Fibroblast of skin of right quadriceps (primary cell): Measurements from ENCODE around the gene CPXM2.

Experiments
- DNase-seq: peaks from one replicate; pipeline ENCODE4 v3.0.0-alpha.2; 2013

CPXM2 gene

DNA sequence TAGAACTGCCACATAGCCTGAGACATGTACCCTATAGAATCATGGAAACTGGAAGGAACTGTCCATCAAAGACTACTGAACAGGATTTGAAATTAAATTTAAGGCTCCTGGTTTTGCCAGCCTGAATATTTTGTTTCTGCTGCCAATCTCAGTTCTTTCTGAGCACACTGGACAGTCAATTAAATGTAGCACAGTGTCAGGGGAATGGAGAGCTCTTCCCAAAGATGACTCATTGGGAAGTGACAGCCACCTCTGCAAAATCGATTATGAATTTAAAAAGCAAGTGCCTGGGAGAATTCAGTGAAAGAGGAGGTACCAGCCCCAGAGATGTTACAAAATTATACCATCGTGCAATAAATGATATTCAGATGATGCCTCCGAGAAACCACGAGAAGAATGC lies 47.8 kb downstream of the CPXM2 start:
- no peak for DNase-seq

DNA sequence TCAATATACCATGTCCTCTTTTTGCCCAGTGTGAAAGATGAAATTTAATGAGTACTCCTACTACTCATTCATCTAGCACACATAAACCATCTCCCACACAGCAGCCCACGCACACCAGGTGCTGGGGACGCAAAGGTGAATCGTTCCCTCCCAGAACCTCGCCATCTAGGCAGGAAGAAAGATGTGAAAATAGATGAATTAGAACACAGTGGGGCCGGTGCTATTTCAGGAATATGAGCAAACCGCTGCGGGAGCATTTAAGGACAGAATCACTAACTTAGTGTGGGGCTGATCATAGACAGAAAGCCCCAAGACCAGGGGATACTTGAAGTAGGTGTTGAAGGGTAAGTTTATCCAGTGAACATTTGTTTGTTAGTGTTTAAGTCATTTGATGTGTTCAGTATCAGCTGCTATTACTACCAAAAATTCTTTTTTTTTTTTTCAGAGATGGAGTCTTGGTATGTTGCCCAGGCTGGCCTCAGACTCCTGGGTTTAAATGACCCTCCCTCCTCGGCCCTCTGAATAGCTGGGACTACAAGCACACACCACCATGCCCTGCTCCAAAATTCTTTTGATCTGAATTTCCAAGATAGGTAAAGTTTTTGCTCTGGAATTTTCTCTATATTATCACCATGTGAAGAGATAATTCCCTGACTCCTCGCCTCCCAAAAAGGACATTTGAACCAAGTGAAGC lies 48.8 kb downstream of the CPXM2 start:
- no peak for DNase-seq

DNA sequence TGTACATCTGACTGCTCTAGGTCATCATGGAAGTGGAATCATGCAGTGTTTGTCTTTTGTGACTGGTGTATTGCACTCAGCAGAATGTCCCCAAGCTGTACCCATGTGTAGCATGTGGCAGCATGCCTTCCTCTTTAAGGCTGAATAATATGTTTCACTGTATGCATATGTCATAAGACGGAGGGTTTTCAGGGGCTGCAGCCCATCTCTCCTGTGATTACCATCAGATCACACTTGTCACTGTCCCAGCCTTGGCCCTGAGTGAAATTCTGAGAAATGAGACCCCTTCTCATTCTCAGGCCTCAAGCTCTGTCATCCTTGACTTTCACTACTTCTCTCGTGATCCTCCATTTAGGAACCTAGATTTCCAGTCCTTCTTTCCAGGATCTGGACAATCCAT lies 50.0 kb downstream of the CPXM2 start:
- DNase-seq = no peak

DNA sequence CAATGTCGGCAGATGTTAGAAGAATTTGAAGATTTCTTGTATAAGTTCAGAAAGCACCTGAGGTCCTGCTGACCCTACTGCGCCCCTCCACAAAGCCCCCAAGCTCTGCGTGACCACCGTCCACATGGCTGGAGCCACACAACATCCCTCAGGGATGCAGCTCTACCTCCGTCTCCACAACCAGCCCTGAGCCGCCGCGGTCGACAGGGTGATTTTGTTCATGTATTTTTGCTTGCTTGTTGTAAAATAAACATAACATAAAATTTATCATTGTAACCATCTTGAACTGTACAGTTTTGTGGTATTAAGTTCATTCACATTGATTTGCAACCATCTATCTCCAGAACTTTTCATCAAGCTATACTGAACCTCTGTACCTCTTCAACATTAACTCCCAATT lies 50.5 kb downstream of the CPXM2 start:
- DNase-seq = no peak

DNA sequence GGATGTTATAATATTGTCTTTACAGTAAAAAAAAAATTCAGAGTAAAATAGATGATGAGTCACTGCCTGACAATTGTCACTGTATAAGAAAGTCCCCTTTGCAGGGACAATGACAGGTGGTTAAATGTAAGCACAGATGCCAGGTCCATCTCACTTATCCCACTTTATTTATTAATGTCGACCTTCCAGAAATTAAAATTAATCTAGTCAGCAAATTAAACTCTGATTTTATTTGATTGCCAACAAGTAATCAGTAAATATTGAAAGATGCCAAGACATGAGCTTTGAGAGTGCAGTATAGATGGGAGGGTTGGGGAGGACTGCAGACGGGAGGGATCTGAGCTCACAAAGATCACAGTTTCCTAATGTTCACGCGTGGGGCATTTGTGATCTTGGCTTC lies 50.9 kb downstream of the CPXM2 start:
- no peak for DNase-seq

DNA sequence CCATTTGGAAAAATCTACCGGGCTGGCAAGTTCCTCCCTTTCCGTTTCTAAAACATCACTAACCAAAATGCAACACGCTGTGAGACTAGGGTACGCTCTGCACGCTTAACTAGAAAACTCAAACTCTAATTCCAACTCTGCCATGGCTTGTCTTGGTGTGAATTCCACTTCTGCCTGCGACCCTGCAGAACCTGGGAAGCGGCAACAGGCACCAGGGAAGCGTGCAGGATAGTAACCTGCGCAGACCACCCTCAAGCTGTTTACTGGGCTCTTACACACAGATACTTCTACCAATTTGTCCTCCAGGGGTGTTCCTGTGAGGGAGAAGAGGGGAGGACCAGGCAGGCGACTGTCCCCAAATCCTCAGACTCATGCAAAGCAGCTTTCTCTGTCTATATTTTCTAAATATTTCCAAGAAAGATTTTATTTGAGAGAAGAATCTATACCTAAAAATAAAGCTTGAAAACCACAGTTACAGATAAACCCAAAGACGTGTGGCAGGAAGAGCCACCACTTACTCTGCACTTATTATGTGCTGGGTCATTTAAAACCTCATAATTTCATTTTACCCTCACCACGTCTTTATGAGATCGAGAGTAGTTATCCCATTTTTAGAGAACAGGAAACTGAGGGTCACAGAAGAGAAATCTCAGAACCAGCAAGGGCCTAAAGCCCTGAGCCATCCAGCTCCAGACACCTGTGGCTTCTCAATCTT lies 52.9 kb downstream of the CPXM2 start:
- DNase-seq = no peak

DNA sequence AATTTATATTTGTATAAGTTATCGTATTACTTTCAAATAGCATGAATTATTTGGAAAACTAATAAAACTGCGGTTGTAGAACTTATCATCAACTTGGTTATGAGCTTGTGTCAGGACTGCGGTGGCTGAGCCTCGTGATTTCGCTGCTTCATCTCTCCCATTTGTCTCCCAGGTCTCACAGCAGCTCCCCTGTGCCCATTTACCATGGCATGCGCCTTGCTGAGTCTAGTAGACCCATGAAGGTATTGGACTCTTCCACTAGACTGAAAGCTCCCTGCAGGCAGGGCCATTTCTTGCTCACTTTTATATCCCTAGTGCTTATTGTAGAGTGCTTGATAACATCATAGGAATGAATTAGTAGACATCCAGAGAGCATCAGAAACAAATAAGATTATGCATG lies 53.9 kb downstream of the CPXM2 start:
- no peak for DNase-seq

DNA sequence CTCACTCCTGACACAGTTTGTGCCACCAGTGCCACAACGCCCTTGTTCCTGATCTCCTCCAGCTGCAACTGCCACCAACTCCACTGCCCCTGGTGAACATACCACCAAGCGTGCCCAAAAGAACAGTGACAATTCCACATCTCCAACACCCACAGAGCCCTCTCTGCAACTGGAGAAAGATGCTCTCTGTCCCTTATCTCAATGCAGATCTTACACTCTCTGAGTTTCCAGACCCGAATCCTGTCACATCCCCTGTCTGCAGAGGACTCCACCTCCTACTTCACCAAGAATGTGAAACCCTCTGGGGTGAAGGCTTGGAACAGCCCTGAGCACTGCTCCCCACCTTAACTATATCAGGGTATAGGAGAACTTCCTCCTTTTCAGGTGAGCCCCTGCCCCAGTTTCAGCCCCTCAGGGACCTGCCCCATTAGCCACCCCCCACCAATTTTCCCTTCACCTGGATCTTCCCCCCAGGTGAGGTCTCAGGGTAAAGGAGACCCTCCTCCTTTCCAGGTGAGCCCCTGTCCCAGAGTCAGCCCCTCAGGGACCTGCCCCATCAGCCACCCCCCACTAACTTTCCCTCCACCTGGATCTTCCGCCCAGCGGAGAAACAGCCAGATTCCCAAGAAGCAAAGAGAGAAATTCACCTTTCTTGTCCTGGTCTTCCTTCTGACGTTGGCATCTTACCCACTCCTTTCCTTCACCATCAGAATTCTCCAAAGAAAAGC lies 55.0 kb downstream of the CPXM2 start:
- no peak for DNase-seq

DNA sequence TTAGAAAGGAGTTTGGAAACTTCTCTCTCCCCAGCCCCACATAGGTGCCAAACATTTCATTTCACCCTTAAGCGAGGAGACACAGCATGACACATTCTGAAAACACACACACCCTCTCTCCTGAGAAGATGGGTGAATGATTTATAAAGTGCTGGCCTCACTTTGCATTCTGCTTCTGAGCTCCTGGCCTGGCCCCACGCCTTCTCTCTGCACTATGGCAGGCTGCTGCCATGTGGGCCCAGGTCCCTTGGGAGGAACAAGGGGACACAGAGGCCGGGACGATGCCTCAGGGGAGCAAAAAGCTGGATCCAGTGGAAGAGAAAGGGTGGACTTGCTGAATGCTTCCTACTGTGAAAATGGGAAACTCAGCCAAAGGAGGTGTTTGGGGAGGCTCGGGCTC lies 56.0 kb downstream of the CPXM2 start:
- DNase-seq = no peak

DNA sequence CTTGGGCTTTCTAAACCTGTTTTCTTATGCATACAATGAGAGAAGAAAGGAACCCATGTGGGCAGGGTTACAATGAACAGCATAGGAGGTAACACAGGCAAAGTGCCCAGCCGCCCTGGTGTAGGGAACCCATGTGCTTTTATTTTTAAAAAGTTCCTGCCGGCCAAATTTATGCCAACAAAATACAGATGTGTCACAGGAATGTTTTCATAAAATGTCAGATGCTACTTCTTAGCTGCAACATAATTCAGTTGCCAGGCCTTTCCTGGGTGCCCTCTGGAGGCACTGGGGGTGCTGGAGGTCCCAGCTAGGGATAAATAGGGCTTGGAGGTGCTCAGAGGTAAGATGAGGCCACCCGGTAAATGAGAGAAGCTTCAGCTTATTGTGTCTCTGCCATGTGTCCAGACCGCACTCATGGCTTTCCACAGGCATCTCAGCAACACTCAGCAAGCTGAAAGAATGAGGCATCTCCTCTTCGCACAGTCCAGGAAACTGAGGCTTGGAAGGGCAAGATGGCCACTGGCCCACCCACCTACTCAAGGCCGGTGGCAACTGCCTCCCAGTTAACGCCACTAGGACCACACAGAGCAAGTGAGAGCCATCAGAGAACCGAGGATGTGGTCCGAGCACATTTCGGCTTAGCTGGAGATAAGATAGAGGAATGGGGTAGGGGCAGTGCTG lies 58.3 kb downstream of the CPXM2 start:
- no peak for DNase-seq

DNA sequence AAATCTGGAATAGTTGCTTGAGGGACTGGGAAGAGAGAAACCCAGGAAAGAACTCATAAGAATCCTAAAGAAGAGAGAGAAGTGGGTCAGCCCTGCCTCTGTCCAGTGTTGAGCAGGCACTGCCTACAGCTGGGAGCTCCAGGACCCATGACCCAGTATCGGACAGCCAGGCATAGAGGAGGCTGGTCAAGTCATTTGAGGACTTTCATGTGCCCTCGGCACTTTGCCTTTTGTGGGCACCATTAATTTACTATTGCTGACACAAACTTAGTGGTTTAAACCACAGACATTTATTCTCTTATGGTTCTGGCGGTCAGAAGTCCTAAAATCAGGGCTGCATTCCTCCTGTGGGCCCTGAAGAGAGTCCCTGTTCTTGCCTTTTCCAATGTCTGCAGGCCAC lies 60.3 kb downstream of the CPXM2 start:
- no peak for DNase-seq

DNA sequence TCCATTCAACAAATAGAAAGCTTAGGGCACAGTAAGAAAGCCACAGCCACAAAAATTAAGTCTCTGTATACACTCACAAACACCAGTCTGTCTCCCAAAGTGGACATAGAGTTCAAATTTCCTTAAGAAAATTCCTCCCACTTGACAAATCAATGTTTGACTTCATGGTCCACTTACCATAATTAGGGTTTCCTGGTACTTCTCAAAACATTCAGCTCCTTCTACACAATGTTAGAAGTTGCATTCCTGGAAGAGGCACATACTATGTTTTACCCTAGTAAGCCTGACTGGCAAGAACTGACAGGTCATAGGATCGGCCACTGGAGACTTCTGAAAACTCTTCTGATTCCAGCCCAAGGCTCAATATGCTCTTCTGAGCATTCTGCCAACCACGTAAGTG lies 70.5 kb downstream of the CPXM2 start:
- no peak for DNase-seq

DNA sequence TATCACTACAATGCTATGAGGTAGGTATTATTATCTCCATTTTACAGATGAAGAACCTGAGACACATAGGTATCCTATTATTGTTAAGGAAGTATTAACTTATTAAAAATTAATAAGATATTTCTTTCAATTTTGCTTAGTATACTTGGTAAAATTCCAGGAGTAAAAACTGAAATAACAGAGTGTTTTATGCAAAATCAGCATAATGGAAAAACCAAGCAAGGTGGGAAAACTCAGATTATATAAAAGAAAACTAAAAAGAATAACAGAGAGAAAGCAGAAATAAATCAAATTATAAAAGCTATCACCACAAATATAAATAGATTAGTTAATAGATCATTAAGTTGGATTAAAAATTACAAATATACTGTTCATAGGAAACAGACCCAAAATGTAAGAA lies 82.0 kb downstream of the CPXM2 start:
- no peak for DNase-seq

DNA sequence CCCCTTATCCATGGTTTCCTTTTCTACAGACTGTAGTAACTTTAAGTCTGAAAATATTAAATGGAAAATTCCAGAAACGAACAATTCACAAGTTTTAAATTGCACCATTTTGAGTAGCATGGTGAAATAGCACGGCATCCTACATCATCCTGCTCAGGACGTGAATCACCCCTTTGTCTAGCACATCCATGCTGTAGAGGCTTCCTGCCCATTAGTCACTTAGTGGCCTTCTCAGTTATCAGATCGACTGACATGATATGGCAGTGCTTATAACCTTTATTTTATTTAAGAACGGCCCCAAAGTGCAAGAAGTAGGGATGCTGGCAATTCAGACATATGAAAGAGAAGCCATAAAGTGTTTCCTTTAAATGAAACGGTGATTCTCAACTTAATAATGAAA lies 82.7 kb downstream of the CPXM2 start:
- peak; percentile 91 for DNase-seq

DNA sequence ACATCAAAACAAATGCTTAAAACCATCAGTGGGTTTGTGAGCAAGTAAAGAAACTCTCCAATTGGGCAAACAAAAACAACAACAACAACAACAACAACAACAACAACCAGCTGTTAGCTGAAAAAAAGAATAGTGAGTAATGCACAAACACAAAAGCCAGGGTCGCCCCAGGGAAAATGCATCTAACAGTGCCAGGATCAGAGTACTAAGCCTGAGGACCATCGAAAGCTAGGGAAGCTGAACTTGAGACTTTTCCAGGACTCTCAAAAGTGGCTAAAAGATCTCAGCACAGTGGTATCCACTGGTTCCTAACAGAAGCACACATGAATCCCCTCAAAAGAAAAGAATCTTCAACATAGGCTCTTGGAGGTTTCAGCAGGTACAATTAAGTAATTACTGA lies 83.3 kb downstream of the CPXM2 start:
- no peak for DNase-seq

DNA sequence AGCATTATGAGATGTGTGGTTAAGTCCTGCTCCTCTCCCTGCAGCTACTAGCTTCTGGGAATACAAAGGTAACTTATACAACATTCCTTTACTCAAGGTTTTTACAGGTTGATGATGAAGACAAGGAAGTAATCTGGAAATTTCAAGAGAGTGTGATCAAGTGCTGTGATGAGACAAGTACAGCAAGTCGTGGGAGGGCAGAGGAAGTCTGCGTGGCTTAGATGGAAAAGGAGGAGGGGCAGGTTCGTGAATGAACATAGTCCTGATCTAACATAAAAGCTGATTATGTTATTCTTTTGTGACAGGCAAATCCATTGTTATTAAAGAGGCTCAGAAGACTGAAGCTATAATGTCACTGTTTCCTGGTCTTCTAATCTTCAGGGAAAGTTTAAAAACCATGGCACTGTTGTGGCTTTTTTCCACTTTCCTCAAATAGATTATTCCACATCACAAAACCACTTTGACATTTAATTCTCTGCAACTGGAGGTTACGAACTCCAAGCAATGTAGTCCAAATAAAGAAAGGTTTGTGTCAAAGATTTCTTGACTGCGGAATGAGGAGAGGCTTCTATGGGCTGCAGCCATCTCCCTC lies 84.1 kb downstream of the CPXM2 start:
- no peak for DNase-seq

DNA sequence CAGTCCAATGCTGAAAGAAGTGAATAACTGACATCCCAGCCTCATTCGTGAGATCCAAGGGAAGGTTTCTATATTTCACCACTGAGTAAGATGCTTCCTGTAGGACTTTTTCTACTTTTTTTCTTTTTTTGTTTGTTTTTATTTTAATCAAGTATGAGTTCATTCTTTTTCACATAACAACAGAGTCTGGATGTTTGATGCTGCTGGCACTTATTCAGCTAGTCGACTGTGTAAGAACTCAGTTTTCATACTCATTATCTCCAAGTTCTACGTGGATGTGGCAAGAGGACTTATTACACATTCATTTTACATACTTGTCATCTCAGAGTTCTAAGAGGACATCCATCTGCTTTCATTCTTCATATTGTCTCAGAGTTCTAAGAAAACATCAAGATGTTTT lies 86.9 kb downstream of the CPXM2 start:
- peak; percentile 53 for DNase-seq

DNA sequence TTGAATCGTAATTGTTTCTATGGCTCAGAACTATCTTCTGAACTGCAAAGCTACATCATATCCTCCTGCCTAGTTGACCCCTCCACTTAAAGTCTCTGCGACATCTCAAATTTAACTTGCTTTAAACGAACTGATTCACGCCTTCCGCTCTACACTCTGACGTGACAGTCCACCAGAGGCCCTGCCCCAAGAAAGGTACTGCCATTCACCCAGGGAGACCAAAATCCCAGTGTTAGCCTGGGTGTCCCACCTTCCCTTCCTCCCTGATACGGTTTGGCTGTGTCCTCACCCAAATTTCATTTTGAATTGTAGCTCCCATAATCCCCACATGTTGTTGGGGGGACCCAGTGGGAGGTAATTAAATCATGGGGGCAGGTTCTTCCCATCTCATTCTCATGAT lies 90.8 kb downstream of the CPXM2 start:
- DNase-seq = no peak

DNA sequence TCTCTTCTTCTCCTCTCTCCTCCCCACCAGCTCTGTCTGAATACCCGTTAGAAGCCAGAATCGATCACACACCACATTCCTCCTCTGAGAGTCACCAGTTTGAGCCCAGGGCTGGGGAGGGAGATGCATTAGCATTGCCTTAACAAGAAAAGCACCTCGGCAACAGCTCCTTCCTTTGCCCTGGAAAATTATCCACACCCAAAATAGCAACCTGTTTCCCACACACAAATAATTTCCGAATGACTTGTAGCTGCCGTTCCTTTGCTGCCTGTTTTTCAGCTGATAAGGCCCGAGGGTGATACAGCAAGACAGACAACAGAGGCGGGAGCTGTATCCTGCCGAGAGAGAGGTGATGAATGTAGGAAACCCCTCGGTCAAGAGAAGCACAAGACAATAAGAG lies 91.3 kb downstream of the CPXM2 start:
- peak; percentile 22 for DNase-seq

DNA sequence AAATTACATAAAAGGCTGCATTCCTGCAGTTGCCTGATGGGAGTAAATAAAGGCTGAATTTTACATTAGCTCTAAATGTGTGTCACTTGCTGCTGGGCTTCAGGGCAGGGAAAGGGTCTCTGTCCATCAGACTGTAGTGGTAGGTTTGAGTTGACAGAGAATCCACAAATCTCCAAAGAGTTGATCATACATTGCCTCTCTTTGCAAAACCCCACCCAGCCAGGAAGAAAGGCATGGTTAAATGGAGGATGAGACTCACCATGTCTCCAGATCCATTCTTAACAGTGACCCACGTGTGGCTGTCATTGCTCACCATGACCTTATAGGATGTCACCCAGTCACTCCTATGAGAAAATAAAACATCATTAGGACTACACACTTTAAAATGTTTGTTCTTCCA lies 92.8 kb downstream of the CPXM2 start:
- no peak for DNase-seq

DNA sequence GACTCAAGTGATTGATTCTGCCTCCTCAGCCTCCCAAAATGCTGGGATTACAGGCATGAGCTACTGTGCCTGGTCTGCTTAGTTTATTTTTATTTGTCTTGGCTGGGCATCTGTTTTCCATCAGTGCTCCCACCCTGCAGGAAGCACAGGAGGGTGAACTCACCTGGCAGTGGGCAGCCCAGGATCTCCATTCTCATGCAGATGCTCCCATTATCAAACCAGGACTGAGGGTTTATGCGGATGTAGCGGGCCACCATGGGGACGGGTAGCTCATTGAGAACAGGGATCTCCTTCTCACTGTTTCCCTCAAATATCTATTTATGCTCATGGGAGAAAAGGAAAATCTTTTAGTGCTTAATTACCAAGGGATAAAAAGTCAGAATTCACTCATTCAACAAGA lies 93.8 kb downstream of the CPXM2 start:
- no peak for DNase-seq

DNA sequence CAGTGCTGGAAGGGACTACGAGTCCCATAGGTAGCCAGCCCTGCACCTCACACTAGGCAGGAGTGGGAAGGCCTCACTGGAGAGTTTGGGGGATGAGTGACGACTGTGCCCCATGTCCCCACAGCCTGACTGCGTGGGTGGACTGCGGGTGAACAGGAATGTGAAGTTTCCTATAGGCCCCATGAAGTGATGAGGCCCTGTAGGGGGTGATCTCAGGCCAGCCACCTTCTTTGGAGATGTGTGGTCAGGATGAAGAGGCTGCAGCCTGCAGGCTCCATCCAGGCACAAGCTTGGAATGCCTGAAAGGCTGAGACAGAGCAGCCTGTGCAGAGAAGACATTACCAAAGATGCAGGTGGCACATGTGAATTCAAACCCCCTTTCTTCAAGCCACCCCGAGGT lies 94.9 kb downstream of the CPXM2 start:
- DNase-seq = peak; percentile 26

DNA sequence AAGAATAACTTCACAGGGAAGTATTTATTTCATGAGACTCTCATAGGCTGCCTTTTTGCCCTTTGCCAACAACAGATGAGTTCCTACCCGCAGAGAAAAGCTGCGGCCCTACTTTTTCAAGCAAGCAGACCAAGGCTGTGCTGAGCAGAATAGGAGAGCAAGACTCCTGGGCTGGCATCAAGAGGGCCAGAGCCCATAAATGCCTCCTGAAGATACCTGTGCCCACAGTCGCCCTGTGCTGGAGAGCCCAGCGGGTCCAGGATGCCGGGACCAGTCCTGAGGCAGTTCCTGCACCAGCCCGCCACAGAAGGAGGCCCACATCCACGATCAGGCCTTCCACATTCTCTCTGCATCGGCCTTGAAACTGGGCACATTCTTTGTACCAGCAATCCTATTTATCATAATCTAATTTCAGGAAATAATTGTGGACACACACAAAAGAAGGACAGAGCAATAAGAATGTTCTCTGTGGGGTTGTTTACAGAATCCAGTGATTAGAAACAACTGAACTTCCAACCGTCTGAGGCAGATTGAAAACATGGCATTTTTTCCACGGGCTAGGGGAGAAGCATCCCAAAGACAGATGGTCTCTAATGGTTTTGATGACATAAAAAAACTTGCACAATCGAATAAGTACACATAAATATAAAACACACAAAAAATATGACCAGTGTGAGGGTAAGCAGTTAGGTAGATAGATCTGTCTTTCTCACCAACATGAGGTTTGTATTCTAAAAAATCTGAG lies 95.6 kb downstream of the CPXM2 start:
- DNase-seq = no peak
